DOHH2 (cell line): ENCODE results near the gene CRIM1.

ENCODE experiments used
- H3F3A ChIP-seq: fragments of 200-600 bp; sonication (generic), shearing (Covaris generic); 2 replicates; pipeline ENCODE4 v1.6.0; 2016; ENCODE audit warnings: antibody characterized with exemption, mild to moderate bottlenecking; ENCODE audit not compliant: control insufficient read depth, insufficient read depth
- H3K27ac ChIP-seq: fragments of 200-600 bp; sonication (generic); 2 replicates; pipeline ENCODE4 v1.5.1; 2014; ENCODE audit warnings: low read depth, mild to moderate bottlenecking, low read length, moderate library complexity
- H3K27me3 ChIP-seq: fragments of 200-600 bp; sonication (generic); 2 replicates; pipeline ENCODE4 v1.6.1; 2014; ENCODE audit warnings: mild to moderate bottlenecking, low read length, mixed read lengths; ENCODE audit not compliant: control insufficient read depth
- H3K36me3 ChIP-seq: fragments of 200-600 bp; sonication (generic); 2 replicates; pipeline ENCODE4 v1.6.1; 2014; ENCODE audit warnings: mild to moderate bottlenecking, low read length, moderate library complexity, mixed read lengths; ENCODE audit not compliant: control insufficient read depth
- H3K4me1 ChIP-seq: fragments of 200-600 bp; sonication (generic); 2 replicates; pipeline ENCODE4 v1.6.1; 2014; ENCODE audit warnings: mild to moderate bottlenecking, low read length, mixed read lengths; ENCODE audit not compliant: control insufficient read depth
- H3K4me2 ChIP-seq: fragments of 200-600 bp; sonication (generic); 2 replicates; pipeline ENCODE4 v1.6.0; 2014; ENCODE audit warnings: mild to moderate bottlenecking, low read length, moderate library complexity
- H3K4me3 ChIP-seq: fragments of 200-600 bp; sonication (generic); 2 replicates; pipeline ENCODE4 v1.5.1; 2014; ENCODE audit warnings: mild to moderate bottlenecking, low read length, mixed read lengths
- H3K79me2 ChIP-seq: fragments of 200-600 bp; sonication (generic); 2 replicates; pipeline ENCODE4 v1.6.1; 2014; ENCODE audit warnings: mild to moderate bottlenecking, low read length, mixed read lengths; ENCODE audit not compliant: control insufficient read depth
- H3K9me2 ChIP-seq: fragments of 200-600 bp; sonication (generic); replicated peaks from 2 replicates; pipeline ENCODE4 v1.6.1; 2014; ENCODE audit warnings: mild to moderate bottlenecking, low read length, mixed read lengths; ENCODE audit not compliant: control insufficient read depth
- H3K9me3 ChIP-seq: fragments of 200-600 bp; sonication (generic); 2 replicates; pipeline ENCODE4 v1.6.1; 2014; ENCODE audit warnings: antibody characterized with exemption, low read length, mixed read lengths; ENCODE audit not compliant: control insufficient read depth, insufficient read depth
- H4K20me1 ChIP-seq: fragments of 200-600 bp; sonication (generic); 2 replicates; pipeline ENCODE4 v1.6.0; 2014; ENCODE audit warnings: low read depth, mild to moderate bottlenecking, antibody characterized with exemption, low read length, moderate library complexity; ENCODE audit not compliant: control insufficient read depth, insufficient read depth
- CTCF ChIP-seq: fragments of 200-600 bp; sonication (generic); IDR thresholded peaks from one replicate; pipeline ENCODE4 v1.5.1; 2014; ENCODE audit warnings: antibody characterized with exemption, mild to moderate bottlenecking, low read depth, low read length; ENCODE audit not compliant: poor library complexity, severe bottlenecking
- EZH2phosphoT487 ChIP-seq: fragments of 200-600 bp; sonication (generic); IDR thresholded peaks from 2 replicates; pipeline ENCODE4 v1.6.1; 2017; ENCODE audit warnings: borderline replicate concordance, mild to moderate bottlenecking, antibody characterized with exemption, low read length, moderate library complexity, mixed read lengths

CRIM1 gene

GRCh38 chr2:36478999-36479398, 123.4 kb downstream of the CRIM1 start:
- no peaks in the 10 kb centered on the region for H3K79me2 ChIP-seq
- no peaks in the 10 kb centered on the region for H3K27me3 ChIP-seq
- no peak overlapping the region for H3K4me2 ChIP-seq
- H3K27ac ChIP-seq, result no peak overlapping the region
- H3F3A ChIP-seq, result no peaks in the 10 kb centered on the region
- peaks cover 11% of the 10 kb centered on the region for H3K4me1 ChIP-seq
- H3K36me3 ChIP-seq, result peaks cover 95% of the 10 kb centered on the region
- H3K4me3 ChIP-seq, result no peak overlapping the region
- H3K9me3 ChIP-seq, result peaks cover 19% of the 10 kb centered on the region
- H4K20me1 ChIP-seq, result no peaks in the 10 kb centered on the region
- TF ChIP-seq CTCF, result no peak
- no peaks in the 10 kb centered on the region for H3K9me2 ChIP-seq

- no peaks in the 10 kb centered on the region for H4K20me1 ChIP-seq
- no peak overlapping the region for H3K4me3 ChIP-seq
- TF ChIP-seq EZH2phosphoT487, result no peak
- TF ChIP-seq CTCF, result no peak
- peaks cover 11% of the 10 kb centered on the region for H3K4me1 ChIP-seq
- H3K79me2 ChIP-seq, result no peaks in the 10 kb centered on the region
- H3K9me3 ChIP-seq, result peaks cover 15% of the 10 kb centered on the region
- no peaks in the 10 kb centered on the region for H3F3A ChIP-seq
- no peak overlapping the region for H3K4me2 ChIP-seq
- H3K36me3 ChIP-seq, result peaks cover 94% of the 10 kb centered on the region
- no peaks in the 10 kb centered on the region for H3K9me2 ChIP-seq
- H3K27me3 ChIP-seq, result no peaks in the 10 kb centered on the region
- no peak overlapping the region for H3K27ac ChIP-seq
Observed at GRCh38 chr2:36479406-36479805, 123.8 kb downstream of the CRIM1 start.

DNA sequence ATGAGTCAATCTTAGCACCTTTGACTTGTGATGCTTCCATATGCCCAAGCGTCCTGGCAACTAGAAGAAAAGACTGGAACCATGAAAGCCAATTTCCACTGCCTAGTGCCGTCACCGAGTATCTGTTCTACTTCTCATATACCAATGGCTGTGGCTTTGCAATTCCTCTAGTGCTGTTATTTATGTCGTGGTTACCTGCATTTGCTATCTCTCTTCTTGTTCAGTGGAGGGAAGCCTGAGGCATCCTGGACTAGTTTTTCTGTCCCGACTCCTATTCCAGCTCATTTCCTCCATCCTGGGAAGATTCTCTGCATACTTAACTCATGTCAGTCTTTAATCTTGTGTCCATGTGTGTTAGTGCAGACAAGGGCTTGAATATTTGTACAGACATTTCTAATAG, 124.5 kb downstream of the CRIM1 start:
- no peak overlapping the region for H3K4me3 ChIP-seq
- H3F3A ChIP-seq, result no peaks in the 10 kb centered on the region
- H3K79me2 ChIP-seq, result no peaks in the 10 kb centered on the region
- TF ChIP-seq CTCF (no peak), EZH2phosphoT487 (no peak)
- H3K4me1 ChIP-seq, result peaks cover 11% of the 10 kb centered on the region
- H3K27me3 ChIP-seq, result no peaks in the 10 kb centered on the region
- H3K9me3 ChIP-seq, result peaks cover 11% of the 10 kb centered on the region
- H3K9me2 ChIP-seq, result no peaks in the 10 kb centered on the region
- no peaks in the 10 kb centered on the region for H4K20me1 ChIP-seq
- H3K4me2 ChIP-seq, result no peak overlapping the region
- no peak overlapping the region for H3K27ac ChIP-seq
- H3K36me3 ChIP-seq, result peaks cover 94% of the 10 kb centered on the region

DNA sequence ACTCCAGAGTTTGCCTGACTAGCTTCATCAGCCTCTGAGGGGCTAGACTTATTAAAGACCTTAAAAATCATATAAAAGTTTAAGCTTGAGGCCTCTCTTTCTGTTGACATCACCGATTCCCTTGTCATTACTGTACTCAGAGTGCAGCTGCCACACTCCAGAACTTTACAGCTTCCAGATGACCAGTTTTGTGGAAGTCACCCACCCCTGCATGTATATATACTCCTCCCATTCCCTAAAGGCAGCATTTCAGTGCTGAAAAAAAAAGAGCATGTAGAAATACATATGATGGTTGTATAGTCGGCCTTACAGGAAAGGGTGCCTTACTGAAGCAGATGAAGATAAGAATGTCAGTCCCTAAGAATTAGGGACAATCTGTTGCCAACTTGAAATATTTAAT, 125.1 kb downstream of the CRIM1 start:
- Histone ChIP-seq H3K4me2 (no peak overlapping the region), H3K4me1 (peaks cover 11% of the 10 kb centered on the region), H3K4me3 (no peak overlapping the region), H3K9me3 (peaks cover 5% of the 10 kb centered on the region; the same call in 1 of the 2 replicates), H3K27ac (no peak overlapping the region), H3K9me2 (no peaks in the 10 kb centered on the region), H3K79me2 (no peaks in the 10 kb centered on the region), H3F3A (no peaks in the 10 kb centered on the region), H3K36me3 (peaks cover 92% of the 10 kb centered on the region), H4K20me1 (no peaks in the 10 kb centered on the region), H3K27me3 (no peaks in the 10 kb centered on the region)
- no peak for TF ChIP-seq CTCF
